Activated naive CD8-positive, alpha-beta T cell treated with anti-CD3 and anti-CD28 coated beads, Interleukin-2, amount 50 U/mL, for 24 hours (primary cell): Measurements from ENCODE around the gene NAGPA.
A peak's percentile ranks its signal among the peaks of the same experiment; 100 is the strongest.

Experiments used
- ATAC-seq: fragments of 150-1000 bp; cut with Tn5 transposase; one replicate; pipeline ENCODE4 v1.10.0; 2021
- DNase-seq: peaks from one replicate; pipeline ENCODE4 v3.0.0; 2021
- H3K27ac Mint-ChIP-seq: one replicate; pipeline ENCODE4 v1.8.0; 2021; ENCODE audit warnings: mild to moderate bottlenecking, mixed read lengths
- H3K27me3 Mint-ChIP-seq: one replicate; pipeline ENCODE4 v1.8.0; 2021; ENCODE audit warnings: mixed read lengths
- H3K36me3 Mint-ChIP-seq: one replicate; pipeline ENCODE4 v1.8.0; 2021; ENCODE audit warnings: low read depth, mixed read lengths
- H3K4me1 Mint-ChIP-seq: one replicate; pipeline ENCODE4 v1.8.0; 2021; ENCODE audit warnings: mixed read lengths
- H3K4me3 Mint-ChIP-seq: one replicate; pipeline ENCODE4 v1.8.0; 2021; ENCODE audit warnings: mild to moderate bottlenecking, moderate library complexity, mixed read lengths
- H3K9me3 Mint-ChIP-seq: one replicate; pipeline ENCODE4 v1.8.0; 2021; ENCODE audit warnings: mixed read lengths

NAGPA gene

GRCh38 chr16:5069048-5069447 is 35.3 kb upstream of the NAGPA start:
- H3K27ac Mint-ChIP-seq = no peak overlapping the region
- H3K9me3 Mint-ChIP-seq = no peaks in the 10 kb centered on the region
- H3K36me3 Mint-ChIP-seq = no peaks in the 10 kb centered on the region
- no peak overlapping the region for H3K4me3 Mint-ChIP-seq
- no peak for ATAC-seq
- no peak for DNase-seq
- peaks cover 25% of the 10 kb centered on the region for H3K4me1 Mint-ChIP-seq
- H3K27me3 Mint-ChIP-seq = no peaks in the 10 kb centered on the region

GRCh38 chr16:5066511-5066910 is 32.8 kb upstream of the NAGPA start:
- H3K27ac Mint-ChIP-seq = no peak overlapping the region
- DNase-seq (no peak), ATAC-seq (no peak)
- H3K36me3 Mint-ChIP-seq = no peaks in the 10 kb centered on the region
- H3K9me3 Mint-ChIP-seq = no peaks in the 10 kb centered on the region
- H3K4me1 Mint-ChIP-seq = peaks cover 7% of the 10 kb centered on the region
- H3K27me3 Mint-ChIP-seq = no peaks in the 10 kb centered on the region
- H3K4me3 Mint-ChIP-seq = no peak overlapping the region

- H3K27ac Mint-ChIP-seq = no peak within 1 kb of the TSS
- H3K27me3 Mint-ChIP-seq = no peaks in the 10 kb centered on the region
- ATAC-seq (no peak), DNase-seq (no peak)
- no peak within 1 kb of the TSS for H3K4me3 Mint-ChIP-seq
- H3K36me3 Mint-ChIP-seq = no peaks in the 10 kb centered on the region
- peaks cover under 1% of the 10 kb centered on the region for H3K4me1 Mint-ChIP-seq
- H3K9me3 Mint-ChIP-seq = no peaks in the 10 kb centered on the region
These were observed 32.1 kb upstream of the NAGPA start, which contains the start of gene C16orf89 for GRCh38 chr16:5065813-5066212. Gene C16orf89, minus strand, starts transcription at chr16:5065956. Its CDS starts 48 bp downstream, at chr16:5065908.

- no peak overlapping the region for H3K4me3 Mint-ChIP-seq
- H3K27me3 Mint-ChIP-seq = no peaks in the 10 kb centered on the region
- no peak for DNase-seq
- H3K27ac Mint-ChIP-seq = no peak overlapping the region
- no peaks in the 10 kb centered on the region for H3K4me1 Mint-ChIP-seq
- H3K36me3 Mint-ChIP-seq = no peaks in the 10 kb centered on the region
- ATAC-seq = no peak
- H3K9me3 Mint-ChIP-seq = no peaks in the 10 kb centered on the region
These were observed 31.6 kb upstream of the NAGPA start for GRCh38 chr16:5065326-5065725.

GRCh38 chr16:5064915-5065314 is 31.2 kb upstream of the NAGPA start:
- Mint-ChIP-seq H3K9me3 (no peaks in the 10 kb centered on the region), H3K4me1 (no peaks in the 10 kb centered on the region), H3K4me3 (no peak overlapping the region), H3K36me3 (no peaks in the 10 kb centered on the region), H3K27ac (no peak overlapping the region), H3K27me3 (no peaks in the 10 kb centered on the region)
- ATAC-seq = no peak
- no peak for DNase-seq

GRCh38 chr16:5062790-5063765 is 29.3 kb upstream of the NAGPA start:
- Mint-ChIP-seq H3K4me1 (no peaks in the 10 kb centered on the region), H3K4me3 (no peak overlapping the region), H3K27ac (no peak overlapping the region), H3K27me3 (no peaks in the 10 kb centered on the region), H3K36me3 (no peaks in the 10 kb centered on the region), H3K9me3 (no peaks in the 10 kb centered on the region)
- no peak for DNase-seq
- ATAC-seq = no peak

GRCh38 chr16:5062051-5062450 is 28.3 kb upstream of the NAGPA start:
- Mint-ChIP-seq H3K9me3 (no peaks in the 10 kb centered on the region), H3K36me3 (no peaks in the 10 kb centered on the region), H3K4me3 (no peak overlapping the region), H3K27ac (no peak overlapping the region), H3K27me3 (no peaks in the 10 kb centered on the region), H3K4me1 (no peaks in the 10 kb centered on the region)
- DNase-seq = no peak
- ATAC-seq = no peak

GRCh38 chr16:5060073-5060641 is 26.4 kb upstream of the NAGPA start:
- Mint-ChIP-seq H3K9me3 (no peaks in the 10 kb centered on the region), H3K4me1 (no peaks in the 10 kb centered on the region), H3K27ac (no peak overlapping the region), H3K27me3 (no peaks in the 10 kb centered on the region), H3K4me3 (no peak overlapping the region), H3K36me3 (no peaks in the 10 kb centered on the region)
- no peak for ATAC-seq
- no peak for DNase-seq

- Mint-ChIP-seq H3K27ac (no peak overlapping the region), H3K4me3 (no peak overlapping the region), H3K36me3 (no peaks in the 10 kb centered on the region), H3K27me3 (no peaks in the 10 kb centered on the region), H3K9me3 (no peaks in the 10 kb centered on the region), H3K4me1 (no peaks in the 10 kb centered on the region)
- DNase-seq (no peak), ATAC-seq (no peak)
These were observed 25.8 kb upstream of the NAGPA start for GRCh38 chr16:5059386-5060072.

GRCh38 chr16:5058476-5058875 is 24.7 kb upstream of the NAGPA start:
- H3K36me3 Mint-ChIP-seq = no peaks in the 10 kb centered on the region
- H3K9me3 Mint-ChIP-seq = no peaks in the 10 kb centered on the region
- no peaks in the 10 kb centered on the region for H3K4me1 Mint-ChIP-seq
- DNase-seq (no peak), ATAC-seq (no peak)
- no peak overlapping the region for H3K4me3 Mint-ChIP-seq
- H3K27ac Mint-ChIP-seq = no peak overlapping the region
- H3K27me3 Mint-ChIP-seq = no peaks in the 10 kb centered on the region

GRCh38 chr16:5056352-5056751 is 22.6 kb upstream of the NAGPA start:
- no peak overlapping the region for H3K27ac Mint-ChIP-seq
- no peaks in the 10 kb centered on the region for H3K9me3 Mint-ChIP-seq
- H3K4me3 Mint-ChIP-seq = no peak overlapping the region
- no peaks in the 10 kb centered on the region for H3K4me1 Mint-ChIP-seq
- DNase-seq (peak; percentile 53), ATAC-seq (peak; percentile 94)
- no peaks in the 10 kb centered on the region for H3K27me3 Mint-ChIP-seq
- H3K36me3 Mint-ChIP-seq = no peaks in the 10 kb centered on the region

- H3K27ac Mint-ChIP-seq = no peak overlapping the region
- H3K9me3 Mint-ChIP-seq = no peaks in the 10 kb centered on the region
- H3K4me1 Mint-ChIP-seq = no peaks in the 10 kb centered on the region
- no peaks in the 10 kb centered on the region for H3K36me3 Mint-ChIP-seq
- DNase-seq = no peak
- H3K27me3 Mint-ChIP-seq = no peaks in the 10 kb centered on the region
- no peak overlapping the region for H3K4me3 Mint-ChIP-seq
- ATAC-seq = no peak
These were observed 21.4 kb upstream of the NAGPA start for GRCh38 chr16:5054876-5055865.

- ATAC-seq (no peak), DNase-seq (no peak)
- Mint-ChIP-seq H3K4me3 (no peak overlapping the region), H3K27me3 (no peaks in the 10 kb centered on the region), H3K4me1 (no peaks in the 10 kb centered on the region), H3K27ac (no peak overlapping the region), H3K36me3 (no peaks in the 10 kb centered on the region), H3K9me3 (no peaks in the 10 kb centered on the region)
These were observed 13.2 kb upstream of the NAGPA start for GRCh38 chr16:5046914-5047313.
